Lower lobe of right lung (tissue), 2 donors: Measurements from ENCODE around the gene C2CD4C. TPM values are rescaled to one million over a fixed set of nuclear protein-coding genes. Genes with fewer than 3 reads are reported as not detected.

Experiments used
- ATAC-seq, 2 donors: fragments of 200-7000 bp; cut with Tn5 transposase; one replicate each; pipeline ENCODE4 v1.9.1; 2020 to 2022; ENCODE audit warnings: mild to moderate bottlenecking in 2 of 2, moderate library complexity in 2 of 2
- DNase-seq: peaks from one replicate; pipeline ENCODE4 v3.0.0-alpha.2; 2020
- H3K27ac ChIP-seq: fragments of 200-600 bp; one replicate; pipeline ENCODE4 v1.8.0; 2022
- H3K27me3 ChIP-seq: fragments of 200-600 bp; one replicate; pipeline ENCODE4 v1.8.0; 2022; ENCODE audit warnings: low read depth
- H3K36me3 ChIP-seq: fragments of 200-600 bp; one replicate; pipeline ENCODE4 v1.8.0; 2022; ENCODE audit warnings: mild to moderate bottlenecking
- H3K4me1 ChIP-seq: fragments of 200-600 bp; one replicate; pipeline ENCODE4 v1.8.0; 2022
- H3K4me3 ChIP-seq: fragments of 200-600 bp; one replicate; pipeline ENCODE4 v1.8.0; 2022; ENCODE audit warnings: mild to moderate bottlenecking
- H3K9me3 ChIP-seq: fragments of 200-600 bp; one replicate; pipeline ENCODE4 v1.8.0; 2022
- intact Hi-C: fragments of 100-400 bp; cut with DNase I; formaldehyde crosslinking; loops from one replicate; pipeline ENCODE4 v1.11.0; 2022
- total RNA-seq: library from RNA; stranded (reverse); fragmentation: NEBNext Ultra II Directional; extraction: Animal tissue kit (Norgen Biotek cat#: 25700); gene quantifications from one replicate; pipeline ENCODE4 v1.2.1, GENCODE V29; 2021
- TF ChIP-seq, protein P1 (sequence below): fragments of 200-600 bp; IDR thresholded peaks from one replicate; pipeline ENCODE4 v1.8.0; 2022; ENCODE audit warnings: antibody characterized with exemption, mild to moderate bottlenecking
- donor health status: DM: no; HTN: yes; CAD: no; lungs with severe emphysema.

C2CD4C gene
- total RNA-seq, 1 donor from 2014 or later = 2.2 TPM

DNA sequence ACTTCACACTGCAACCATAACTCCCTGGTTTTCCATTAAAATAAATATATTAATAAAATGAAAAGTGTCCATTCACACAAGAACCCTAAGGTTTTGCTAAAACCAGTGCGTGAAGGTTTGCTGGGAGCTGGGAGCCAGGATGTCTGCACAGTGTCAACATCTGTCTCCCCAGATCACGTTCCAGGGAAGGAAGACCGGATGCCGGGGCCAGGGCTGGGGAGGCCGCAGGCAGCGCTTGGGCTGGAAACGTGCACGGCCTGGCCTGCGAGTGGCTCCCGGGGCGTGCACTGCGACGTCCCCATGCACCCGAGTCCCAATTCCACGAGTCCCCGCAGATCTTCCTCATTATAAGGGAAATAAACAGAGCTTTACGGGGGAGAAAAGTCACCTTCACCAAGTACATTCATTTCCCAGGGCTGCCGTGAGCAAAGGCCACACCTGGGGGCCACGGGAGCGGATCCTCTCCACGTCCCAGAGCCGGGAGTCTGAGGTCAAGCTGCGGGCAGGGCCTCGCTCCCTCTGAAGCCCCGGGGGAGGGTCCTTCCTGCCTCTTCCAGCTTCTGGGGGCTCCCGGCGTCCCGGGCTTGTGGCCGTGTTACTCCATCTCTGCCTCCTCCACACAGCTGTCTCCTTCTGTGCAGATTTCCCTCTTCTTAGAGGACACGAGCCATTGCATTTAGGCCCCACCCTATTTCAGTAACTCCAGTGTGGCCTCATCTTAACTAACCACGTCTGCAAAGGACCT, 39.0 kb upstream of the C2CD4C start:
- intact Hi-C loops = no loop called here
- ATAC-seq = no peak
- H3K4me3 ChIP-seq = no peak overlapping the region
- no peak for DNase-seq
- TF ChIP-seq, protein P1, sequence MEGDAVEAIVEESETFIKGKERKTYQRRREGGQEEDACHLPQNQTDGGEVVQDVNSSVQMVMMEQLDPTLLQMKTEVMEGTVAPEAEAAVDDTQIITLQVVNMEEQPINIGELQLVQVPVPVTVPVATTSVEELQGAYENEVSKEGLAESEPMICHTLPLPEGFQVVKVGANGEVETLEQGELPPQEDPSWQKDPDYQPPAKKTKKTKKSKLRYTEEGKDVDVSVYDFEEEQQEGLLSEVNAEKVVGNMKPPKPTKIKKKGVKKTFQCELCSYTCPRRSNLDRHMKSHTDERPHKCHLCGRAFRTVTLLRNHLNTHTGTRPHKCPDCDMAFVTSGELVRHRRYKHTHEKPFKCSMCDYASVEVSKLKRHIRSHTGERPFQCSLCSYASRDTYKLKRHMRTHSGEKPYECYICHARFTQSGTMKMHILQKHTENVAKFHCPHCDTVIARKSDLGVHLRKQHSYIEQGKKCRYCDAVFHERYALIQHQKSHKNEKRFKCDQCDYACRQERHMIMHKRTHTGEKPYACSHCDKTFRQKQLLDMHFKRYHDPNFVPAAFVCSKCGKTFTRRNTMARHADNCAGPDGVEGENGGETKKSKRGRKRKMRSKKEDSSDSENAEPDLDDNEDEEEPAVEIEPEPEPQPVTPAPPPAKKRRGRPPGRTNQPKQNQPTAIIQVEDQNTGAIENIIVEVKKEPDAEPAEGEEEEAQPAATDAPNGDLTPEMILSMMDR = no peak
- peak overlapping the region; percentile 53 for H3K27ac ChIP-seq
- H3K4me1 ChIP-seq = peaks cover 12% of the 10 kb centered on the region
- H3K36me3 ChIP-seq = no peaks in the 10 kb centered on the region
- no peaks in the 10 kb centered on the region for H3K9me3 ChIP-seq
- no peaks in the 10 kb centered on the region for H3K27me3 ChIP-seq

DNA sequence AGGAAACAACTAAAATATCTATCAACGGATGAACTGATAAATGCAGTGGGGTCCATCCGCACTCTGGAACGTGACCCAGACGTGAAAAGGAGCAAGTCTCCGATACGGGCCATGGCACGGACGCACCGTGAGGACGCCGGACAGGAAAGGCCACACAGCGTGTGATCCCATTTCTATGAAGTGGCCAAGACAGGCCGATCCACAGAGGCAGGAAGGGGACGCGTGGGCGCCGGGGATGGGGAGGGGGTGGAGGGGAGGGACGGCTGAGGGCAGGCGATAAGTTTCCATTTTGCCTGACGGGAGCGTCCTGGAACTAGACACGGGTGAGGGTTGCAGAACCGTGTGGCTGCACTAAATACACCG, 38.1 kb upstream of the C2CD4C start:
- Histone ChIP-seq H3K36me3 (no peaks in the 10 kb centered on the region), H3K9me3 (no peaks in the 10 kb centered on the region), H3K27ac (peak overlapping the region; percentile 53), H3K4me1 (peaks cover 12% of the 10 kb centered on the region), H3K27me3 (no peaks in the 10 kb centered on the region), H3K4me3 (no peak overlapping the region)
- no peak for DNase-seq
- ATAC-seq = peak; percentile 22 to 31
- TF ChIP-seq, protein P1 = no peak
- intact Hi-C loops = no loop called here

DNA sequence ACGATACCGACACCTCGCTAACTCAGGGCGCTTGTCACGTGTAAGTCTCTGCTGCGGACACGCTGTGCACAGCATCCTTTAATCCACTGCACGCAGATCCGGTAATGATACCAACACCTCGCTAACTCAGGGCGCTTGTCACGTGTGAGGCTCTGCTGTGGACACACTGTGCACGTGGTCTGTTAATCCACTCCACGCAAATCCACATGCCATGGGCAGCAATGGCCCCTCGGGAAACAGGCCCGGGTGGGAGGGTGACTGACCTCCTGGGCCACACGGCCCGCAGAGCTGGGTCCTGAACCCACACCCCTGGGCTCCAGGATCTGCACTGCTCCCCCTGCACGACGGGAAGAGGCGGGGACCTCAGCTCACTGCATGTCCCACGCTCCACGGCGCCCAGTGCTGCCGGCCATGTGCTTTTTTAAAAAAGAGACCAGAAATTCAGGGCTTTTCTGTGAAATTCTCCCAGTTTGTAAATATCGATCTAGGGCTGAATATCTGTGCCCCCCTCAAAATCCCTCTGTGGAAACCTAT, 35.8 kb upstream of the C2CD4C start:
- Histone ChIP-seq H3K27me3 (no peaks in the 10 kb centered on the region), H3K36me3 (no peaks in the 10 kb centered on the region), H3K9me3 (no peaks in the 10 kb centered on the region), H3K4me3 (no peak overlapping the region), H3K4me1 (peaks cover 12% of the 10 kb centered on the region), H3K27ac (no peak overlapping the region)
- TF ChIP-seq, protein P1 = no peak
- intact Hi-C loops = no loop called here
- no peak for DNase-seq
- ATAC-seq = no peak

DNA sequence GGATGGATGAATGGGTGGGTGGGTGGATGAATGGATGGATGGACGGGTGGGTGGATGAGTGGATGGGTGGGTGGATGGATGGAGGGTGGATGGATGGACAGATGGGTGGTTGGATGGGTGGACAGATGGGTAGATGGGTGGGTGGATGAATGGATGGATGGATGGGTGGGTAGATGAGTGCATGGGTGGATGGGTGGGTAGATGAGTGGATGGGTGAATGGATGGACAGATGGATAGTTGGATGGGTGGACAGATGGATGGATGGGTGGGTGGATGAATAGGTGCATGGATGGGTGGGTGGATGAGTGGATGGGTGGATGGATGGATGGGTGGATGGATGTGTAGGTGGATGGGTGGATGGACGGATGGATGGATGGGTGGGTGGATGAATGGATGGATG, 34.1 kb upstream of the C2CD4C start:
- intact Hi-C loops = no loop called here
- ATAC-seq (no peak), DNase-seq (no peak)
- Histone ChIP-seq H3K27me3 (no peaks in the 10 kb centered on the region), H3K4me3 (no peak overlapping the region), H3K9me3 (no peaks in the 10 kb centered on the region), H3K4me1 (peaks cover 8% of the 10 kb centered on the region), H3K27ac (no peak overlapping the region), H3K36me3 (no peaks in the 10 kb centered on the region)
- TF ChIP-seq, protein P1 = no peak

DNA sequence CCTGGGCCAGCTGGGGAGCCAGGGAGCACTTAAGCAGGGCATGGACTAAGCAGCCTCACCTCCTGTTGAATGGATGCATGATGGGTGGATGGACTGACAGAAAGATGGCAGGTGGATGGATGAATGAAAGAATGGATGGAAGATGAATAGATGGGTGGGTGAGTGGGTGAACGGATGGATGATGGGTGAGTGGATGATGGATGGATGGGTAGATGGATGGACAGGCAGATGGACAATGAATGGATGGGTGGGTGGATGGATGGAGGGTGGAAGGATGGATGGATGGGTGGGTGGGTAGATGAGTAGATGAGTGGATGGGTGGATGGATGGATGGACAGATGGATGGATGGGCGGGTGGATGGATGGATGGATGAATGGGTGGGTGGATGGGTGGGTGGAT, 33.1 kb upstream of the C2CD4C start:
- intact Hi-C loops = no loop called here
- H3K27ac ChIP-seq = no peak overlapping the region
- TF ChIP-seq, protein P1 = no peak
- no peaks in the 10 kb centered on the region for H3K4me1 ChIP-seq
- no peaks in the 10 kb centered on the region for H3K27me3 ChIP-seq
- no peak for ATAC-seq
- no peak overlapping the region for H3K4me3 ChIP-seq
- DNase-seq = no peak
- H3K9me3 ChIP-seq = no peaks in the 10 kb centered on the region
- H3K36me3 ChIP-seq = no peaks in the 10 kb centered on the region
